Activated CD4-positive, alpha-beta T cell treated with anti-CD3 and anti-CD28 coated beads, Interleukin-2, amount 50 U/mL, for 24 hours (primary cell): ENCODE results near the gene HOATZ.

Experiments
- DNase-seq, 2 donors: peaks; one replicate each; pipeline ENCODE4 v3.0.0-alpha.2; 2020; ENCODE audit warnings: low read depth in 1 of 2, low spot score in 1 of 2

The HOATZ gene

DNA sequence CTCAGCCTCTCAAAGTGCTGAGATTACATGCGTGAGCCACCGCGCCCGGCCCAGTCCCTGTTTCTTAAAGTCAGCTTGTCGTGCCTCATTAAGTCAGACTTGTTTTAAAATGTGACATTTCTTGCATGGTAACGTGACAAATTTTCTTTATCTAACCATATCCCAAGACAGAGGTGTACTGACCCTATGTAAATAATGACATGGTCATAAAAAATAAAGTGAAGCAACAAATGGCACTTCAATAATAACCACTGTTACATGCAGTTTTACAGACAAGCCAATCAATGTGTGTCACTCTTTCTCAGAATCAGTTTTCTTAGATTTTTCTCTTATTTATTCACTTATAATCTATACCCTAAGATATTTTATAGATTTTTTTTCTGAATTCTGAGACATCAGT, 61.2 kb downstream of the HOATZ start:
- no peak for DNase-seq

DNA sequence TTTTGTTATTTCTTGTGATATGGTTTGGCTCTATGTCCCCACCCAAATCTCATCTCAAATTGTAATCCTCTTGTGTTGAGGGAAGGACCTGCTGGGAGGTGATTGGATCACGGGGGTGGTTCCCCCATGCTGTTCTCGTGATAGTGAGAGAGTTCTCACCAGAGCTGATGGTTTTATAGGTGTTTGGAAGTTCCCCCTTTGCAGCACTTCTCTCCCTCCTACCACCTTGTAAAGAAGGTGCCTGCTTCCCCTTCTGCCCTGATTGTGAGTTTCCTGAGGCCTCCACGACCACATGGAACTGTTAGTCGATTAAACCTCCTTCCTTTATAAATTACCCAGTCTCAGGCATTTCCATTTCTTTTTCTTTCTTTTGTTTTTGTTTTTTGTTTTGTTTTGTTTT, 63.2 kb downstream of the HOATZ start:
- no peak for DNase-seq

DNA sequence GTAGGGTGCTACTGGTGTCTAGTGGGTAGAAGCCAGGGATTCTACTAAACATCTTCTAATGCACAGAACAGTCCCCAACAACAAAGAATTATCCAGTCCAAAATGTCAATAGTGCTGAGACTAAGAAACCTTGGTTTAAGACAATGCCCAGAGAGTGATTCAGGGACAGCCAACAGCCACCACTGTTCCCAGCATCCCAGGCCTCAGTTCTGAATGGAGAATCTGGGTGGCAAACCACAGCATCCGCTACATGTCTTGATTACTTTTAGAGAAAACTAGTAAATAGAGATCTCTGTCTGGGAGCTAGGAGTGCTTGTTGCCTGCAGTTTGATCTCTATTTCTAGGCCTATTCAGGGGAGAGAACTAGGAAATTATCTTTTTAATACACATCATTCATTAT, 66.8 kb downstream of the HOATZ start:
- DNase-seq: no peak

DNA sequence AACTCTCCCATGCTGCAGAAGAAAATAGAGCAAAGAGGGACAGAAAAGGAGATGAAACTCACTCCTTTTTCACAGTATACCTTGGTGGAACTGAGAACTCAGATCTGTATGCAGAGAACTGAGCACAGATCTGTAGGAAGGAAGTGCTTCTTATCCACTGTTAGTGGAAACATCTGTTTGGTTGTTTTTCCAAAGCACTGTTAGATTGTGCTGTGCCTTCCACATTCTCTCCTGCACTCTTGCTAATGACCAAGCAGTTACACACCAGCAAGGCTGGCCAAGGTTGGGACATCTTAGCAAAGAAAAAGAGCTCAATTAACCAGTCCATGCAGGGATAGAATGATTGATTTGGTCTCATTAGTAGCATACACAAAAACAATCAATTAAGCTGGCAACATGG, 67.6 kb downstream of the HOATZ start:
- DNase-seq: no peak

DNA sequence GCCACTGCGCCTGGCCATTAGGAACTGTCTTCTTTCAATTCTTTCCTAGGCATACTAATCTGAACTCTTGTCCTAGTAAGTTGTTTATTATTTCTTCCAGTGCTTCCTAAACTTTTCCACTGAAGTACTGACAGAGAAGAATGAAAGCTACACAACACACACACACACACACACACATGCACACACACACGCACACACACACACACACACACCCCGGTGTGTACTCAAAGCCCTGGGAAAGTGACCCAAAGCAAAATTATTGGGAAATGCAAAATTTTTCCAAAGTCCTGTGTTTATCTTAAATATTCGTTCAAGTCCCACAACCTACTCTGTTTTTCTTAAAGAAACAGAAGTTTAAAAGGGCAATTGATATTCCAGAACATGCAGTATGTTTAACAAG, 68.3 kb downstream of the HOATZ start:
- no peak for DNase-seq

DNA sequence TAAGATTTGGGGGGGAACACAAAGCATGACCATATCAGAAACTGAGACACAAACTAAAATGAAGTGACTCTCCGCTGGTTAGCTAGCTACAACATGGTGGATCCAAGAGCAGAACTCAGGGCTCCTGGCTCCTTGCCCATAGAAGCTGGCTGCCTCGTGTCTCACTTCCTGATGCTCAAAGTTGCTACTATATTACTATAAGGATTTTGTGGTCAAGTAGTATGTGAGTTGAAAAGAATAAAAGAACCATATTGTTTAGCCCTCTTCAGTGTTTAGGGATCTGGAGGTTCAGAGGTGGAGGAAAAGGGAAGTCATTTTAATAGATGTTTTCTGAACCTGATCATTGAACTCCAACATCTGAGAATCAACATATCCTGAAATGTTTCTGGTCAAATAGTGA, 70.8 kb downstream of the HOATZ start:
- no peak for DNase-seq

DNA sequence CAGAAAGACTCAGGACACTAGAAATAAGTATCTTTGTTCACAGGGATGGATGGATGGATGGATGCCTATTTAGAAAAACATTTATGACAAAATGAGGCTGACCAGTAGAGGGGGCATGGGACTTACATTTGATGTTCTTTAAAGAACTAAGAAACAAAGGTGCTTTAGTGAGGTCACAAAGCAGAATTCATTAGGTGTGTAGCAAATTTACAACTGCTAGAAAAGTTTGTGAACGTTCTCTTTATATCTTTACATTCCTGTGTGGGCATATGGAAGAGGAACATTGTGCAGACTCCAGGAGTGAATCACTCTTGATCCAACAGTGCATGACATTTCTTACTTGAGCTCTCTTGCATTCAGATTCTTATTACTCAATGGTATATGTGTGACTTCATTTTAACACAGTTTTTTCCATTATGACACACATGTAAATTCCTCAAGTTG, 71.8 kb downstream of the HOATZ start:
- DNase-seq: peak in 1 of 2 donors; percentile 27
